HG02571 (cell line): ENCODE results near the gene KAZN.

Experiments
- ATAC-seq: cut with Tn5 transposase; IDR thresholded peaks from one replicate; pipeline ENCODE4 v1.9.1; 2021; ENCODE audit warnings: mild to moderate bottlenecking, moderate library complexity; ENCODE audit not compliant: unreplicated experiment

Gene KAZN

GRCh38 chr1:14761291-14762153, 163.0 kb downstream of the KAZN start:
- ATAC-seq = no peak

GRCh38 chr1:14763977-14764376, 165.5 kb downstream of the KAZN start:
- no peak for ATAC-seq

- no peak for ATAC-seq
Observed at GRCh38 chr1:14765773-14766172, 167.3 kb downstream of the KAZN start.

- ATAC-seq = no peak
Observed at GRCh38 chr1:14767075-14767474, 168.6 kb downstream of the KAZN start.

- no peak for ATAC-seq
Observed at GRCh38 chr1:14768582-14769304, 170.3 kb downstream of the KAZN start.

- ATAC-seq = no peak
Observed at GRCh38 chr1:14769486-14770274, 171.2 kb downstream of the KAZN start.

- ATAC-seq = no peak
Observed at GRCh38 chr1:14773396-14774025, 175.0 kb downstream of the KAZN start.

- no peak for ATAC-seq
Observed at GRCh38 chr1:14774225-14774624, 175.7 kb downstream of the KAZN start.

- no peak for ATAC-seq
Observed at GRCh38 chr1:14774988-14775387, 176.5 kb downstream of the KAZN start.

GRCh38 chr1:14775434-14775833, 176.9 kb downstream of the KAZN start:
- ATAC-seq = no peak

GRCh38 chr1:14777516-14778506, 179.3 kb downstream of the KAZN start:
- no peak for ATAC-seq

- ATAC-seq = no peak
Observed at GRCh38 chr1:14778541-14778897, 180.0 kb downstream of the KAZN start.

GRCh38 chr1:14778898-14779865, 180.7 kb downstream of the KAZN start:
- no peak for ATAC-seq

GRCh38 chr1:14780271-14780670, 181.8 kb downstream of the KAZN start:
- ATAC-seq = no peak

GRCh38 chr1:14781811-14782210, 183.3 kb downstream of the KAZN start:
- no peak for ATAC-seq

- ATAC-seq = no peak
Observed at GRCh38 chr1:14782741-14783591, 184.5 kb downstream of the KAZN start.

- no peak for ATAC-seq
Observed at GRCh38 chr1:14783592-14783886, 185.1 kb downstream of the KAZN start.
